ENCODE measurements around the gene TSFM. TPM values are rescaled to one million over a fixed set of nuclear protein-coding genes. Genes with fewer than 3 reads are reported as not detected.

Gene TSFM
- total and polyA plus RNA-seq, 2 of the 13 experiments (the other 11 are each of a cell fraction or from before 2014, with no cell fraction given), result 29.8 to 68.3 TPM

- Histone ChIP-seq H4K20me1 (ENCODE audit: insufficient read depth, low read length) (0 out of 2 replicates have a peak, but pooled peaks cover 5% of the 10 kb centered on the region), H3K9me3 (ENCODE audit: low read length) (no peaks in the 10 kb centered on the region), H3K79me2 (ENCODE audit: insufficient read depth, low read length) (peaks cover 3% of the 10 kb centered on the region), H2AFZ (ENCODE audit: low read length) (no peak overlapping the region), H3K4me2 (ENCODE audit: low read depth, low read length) (no peak overlapping the region), H3K27ac (ENCODE audit: extremely low read length, insufficient read depth, low read length) (no peak overlapping the region), H3K4me3 (replicated peaks in 1 of 3; ENCODE audit: insufficient read depth in 1 of 3, low read depth in 2 of 3, low read length in 3 of 3) (no peak overlapping the region), H3K9ac (ENCODE audit: insufficient read depth, low read depth, low read length) (no peak overlapping the region), H3K36me3 (replicated peaks in 1 of 2; ENCODE audit: control insufficient read depth in 1 of 2, insufficient read depth in 2 of 2, low read length in 2 of 2) (no peaks in the 10 kb centered on the region; a peak in 1 of 5 replicates), H3K4me1 (ENCODE audit: insufficient read depth, low read length) (peaks cover 38% of the 10 kb centered on the region), H3K27me3 (ENCODE audit: control insufficient read depth in 1 of 2, insufficient read depth in 2 of 2, low read length in 2 of 2) (no peaks in the 10 kb centered on the region)
- ChIA-PET CTCF (ENCODE audit: low intra/inter-chr PET ratio, low total read pairs) (no interaction called here), POLR2A (interaction anchor here (3.0 kb wide), 1 partner anchor 14 kb away, joined by 14 read pairs; the partner anchor contains the start of genes EEF1AKMT3 and METTL1)
- 93% methylated on average over 4 of the region's 4 CpGs for WGBS (ENCODE audit: low lambda C conversion rate)
- intact Hi-C loops (cut with micrococcal nuclease; ENCODE audit: unreplicated experiment), result no loop called here
- in situ Hi-C loops (cut with HindIII; ENCODE audit: extremely low pct_ligation_motif_present, low pct_unique_long_range_greater_than_20kb), result no loop called here
- FAIRE-seq, result no peak
- DNase-seq (ENCODE audit: low spot score), result no peak
- BruUV-seq (replicated peaks), result no TSS peak
- ATAC-seq, result no peak
- TF ChIP-seq ZNF883 (CRISPR knock-in tag; IDR thresholded peaks at IDR 0.05; ENCODE audit: not compliant biosample characterization), result no peak
- TF ChIP-seq ZXDC (CRISPR knock-in tag; IDR thresholded peaks at IDR 0.05), result no peak
- TF ChIP-seq THAP9 (CRISPR knock-in tag; IDR thresholded peaks at IDR 0.05; ENCODE audit: borderline replicate concordance), result no peak
- TF ChIP-seq ZFP91 (CRISPR knock-in tag; IDR thresholded peaks at IDR 0.05; ENCODE audit: borderline replicate concordance), result no peak
- TF ChIP-seq CEBPG (CRISPR knock-in tag; IDR thresholded peaks at IDR 0.05), result no peak
- no peak for TF ChIP-seq ZNF253 (CRISPR knock-in tag; IDR thresholded peaks at IDR 0.05; ENCODE audit: borderline replicate concordance)
- TF ChIP-seq PHF8 (CRISPR knock-in tag; IDR thresholded peaks at IDR 0.05), result no peak
- TF ChIP-seq NFAT5 (CRISPR knock-in tag; IDR thresholded peaks at IDR 0.05), result no peak
These were observed 24.8 kb upstream of the TSFM start for GRCh38 chr12:57757771-57758170.
